GM18861 (cell line): ENCODE data around the gene BRD4.

Source experiments
- ATAC-seq: cut with Tn5 transposase; IDR thresholded peaks from one replicate; pipeline ENCODE4 v1.9.1; 2021; ENCODE audit not compliant: unreplicated experiment

Gene BRD4

DNA sequence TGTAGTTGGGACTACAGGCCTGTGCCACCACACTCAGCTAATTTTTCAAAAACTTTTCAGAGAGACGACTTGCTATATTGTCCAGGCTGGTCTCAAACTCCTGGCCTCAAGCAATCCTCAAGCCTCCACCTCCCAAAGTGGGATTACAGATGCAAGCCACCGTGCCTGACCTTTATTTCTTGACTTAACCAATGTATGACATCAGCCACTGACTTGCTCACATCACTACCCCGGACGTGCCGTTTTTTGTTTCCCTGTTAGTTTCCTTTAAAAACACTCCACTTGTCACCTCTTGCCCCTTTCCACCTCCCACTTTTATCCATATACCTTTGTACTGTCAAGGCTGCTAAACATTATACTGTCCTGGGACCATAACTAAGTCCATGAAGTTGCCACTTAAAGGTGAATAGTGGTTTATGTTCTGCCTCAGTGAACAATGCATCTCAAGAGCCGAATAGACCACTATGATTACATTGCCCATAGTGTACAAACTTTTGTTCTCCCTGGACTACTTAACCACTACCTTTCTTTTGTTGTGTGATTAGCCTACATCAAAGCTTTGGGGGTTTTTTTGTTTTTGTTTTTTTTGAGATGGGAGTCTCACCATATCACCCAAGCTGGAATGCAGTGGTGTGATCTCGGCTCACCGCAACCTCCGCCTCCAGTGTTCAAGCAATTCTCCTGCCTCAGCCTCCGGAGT lies 97.8 kb downstream of the BRD4 start:
- no peak for ATAC-seq

DNA sequence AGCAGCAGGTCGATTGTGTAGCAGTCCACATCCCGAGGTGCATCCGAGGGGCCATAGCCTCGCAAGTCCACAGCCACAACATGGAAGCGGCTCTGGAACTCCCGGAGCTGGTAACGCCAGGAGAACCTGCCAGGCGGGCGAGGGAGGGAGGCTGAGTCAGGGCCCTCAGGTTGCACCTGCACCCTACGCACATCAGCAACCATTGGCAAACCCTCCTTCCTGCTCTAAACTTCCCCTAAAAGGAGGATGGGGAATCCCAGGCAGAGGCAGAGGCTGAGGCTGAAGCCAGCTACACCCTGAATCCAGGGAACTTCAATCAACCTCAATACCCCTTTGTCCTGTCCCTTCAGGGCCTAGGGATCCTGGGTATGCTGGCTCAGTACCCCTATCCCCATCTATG lies 101.1 kb downstream of the BRD4 start:
- no peak for ATAC-seq

DNA sequence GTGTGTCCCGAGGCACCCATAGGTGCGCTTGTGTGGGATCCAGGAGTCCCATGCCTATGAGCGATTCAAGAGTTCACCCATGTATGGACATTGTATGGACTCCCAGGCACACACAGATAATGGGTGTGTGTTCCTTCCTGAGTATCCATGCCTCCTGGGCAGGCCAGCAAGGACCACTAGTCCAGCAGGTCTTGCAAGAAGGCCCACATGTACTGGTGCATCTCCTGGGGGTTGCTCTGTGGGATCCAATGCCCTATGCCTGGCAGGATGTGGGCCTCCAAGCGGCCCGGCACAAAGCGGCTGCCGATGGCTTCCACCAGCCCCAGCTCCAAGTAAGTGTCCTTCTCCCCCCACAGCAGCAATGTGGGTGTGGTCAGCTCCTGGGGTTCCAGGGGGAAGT lies 105.1 kb downstream of the BRD4 start:
- ATAC-seq: no peak

DNA sequence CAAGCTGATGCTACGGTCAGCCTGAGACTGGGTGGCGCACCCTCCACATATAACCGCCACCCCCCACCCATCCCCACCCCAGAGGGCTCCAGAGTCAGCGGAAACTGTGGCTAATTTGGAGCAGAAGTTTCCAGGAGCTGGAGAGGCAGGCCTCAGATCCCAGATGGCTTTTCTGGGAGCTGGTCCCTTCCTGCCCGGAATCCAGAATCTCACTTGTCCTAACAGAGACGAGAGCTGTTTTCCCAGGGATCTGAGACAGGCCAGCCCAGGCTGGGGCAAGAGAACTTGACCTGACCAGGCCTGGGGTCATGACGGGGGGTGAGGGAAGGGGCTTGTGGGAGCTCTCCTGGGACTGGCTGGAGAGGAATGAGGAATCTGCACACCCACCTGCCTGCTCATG lies 106.6 kb downstream of the BRD4 start:
- ATAC-seq: no peak

DNA sequence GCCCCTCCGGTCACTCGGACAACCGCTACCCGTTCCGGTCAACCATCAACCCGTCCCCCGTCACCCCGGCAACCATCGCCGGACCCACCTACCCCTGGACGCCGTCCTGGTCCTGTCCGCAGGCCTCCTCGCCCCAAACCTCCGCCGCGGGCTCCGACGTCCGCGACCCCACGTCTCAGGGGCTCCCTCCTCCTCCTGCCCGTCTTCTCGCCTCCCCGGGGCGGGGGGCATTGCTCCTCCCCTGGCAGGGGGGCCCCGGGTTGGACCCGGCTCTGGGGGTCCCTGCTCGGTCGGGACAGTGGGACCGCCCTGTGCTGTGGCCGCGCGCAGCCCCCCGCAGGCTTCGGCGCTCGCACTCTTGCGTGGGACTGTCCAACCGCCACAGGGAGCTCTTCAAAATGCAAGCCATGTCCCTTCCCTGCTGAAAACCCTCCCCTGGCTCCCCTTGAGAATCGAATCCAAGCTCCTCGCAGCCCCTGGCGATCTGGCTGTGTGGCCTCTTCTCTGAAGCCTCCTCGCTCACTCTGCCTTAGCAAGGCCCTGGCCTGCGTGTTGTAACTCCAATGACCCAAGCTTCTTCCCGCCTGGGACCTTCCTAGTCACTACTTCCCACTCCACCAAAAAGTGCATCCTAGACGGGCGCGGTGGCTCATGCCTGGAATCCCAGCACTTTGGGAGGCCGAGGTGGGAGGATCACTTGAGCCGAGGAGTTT lies 108.5 kb downstream of the BRD4 start:
- ATAC-seq: no peak

DNA sequence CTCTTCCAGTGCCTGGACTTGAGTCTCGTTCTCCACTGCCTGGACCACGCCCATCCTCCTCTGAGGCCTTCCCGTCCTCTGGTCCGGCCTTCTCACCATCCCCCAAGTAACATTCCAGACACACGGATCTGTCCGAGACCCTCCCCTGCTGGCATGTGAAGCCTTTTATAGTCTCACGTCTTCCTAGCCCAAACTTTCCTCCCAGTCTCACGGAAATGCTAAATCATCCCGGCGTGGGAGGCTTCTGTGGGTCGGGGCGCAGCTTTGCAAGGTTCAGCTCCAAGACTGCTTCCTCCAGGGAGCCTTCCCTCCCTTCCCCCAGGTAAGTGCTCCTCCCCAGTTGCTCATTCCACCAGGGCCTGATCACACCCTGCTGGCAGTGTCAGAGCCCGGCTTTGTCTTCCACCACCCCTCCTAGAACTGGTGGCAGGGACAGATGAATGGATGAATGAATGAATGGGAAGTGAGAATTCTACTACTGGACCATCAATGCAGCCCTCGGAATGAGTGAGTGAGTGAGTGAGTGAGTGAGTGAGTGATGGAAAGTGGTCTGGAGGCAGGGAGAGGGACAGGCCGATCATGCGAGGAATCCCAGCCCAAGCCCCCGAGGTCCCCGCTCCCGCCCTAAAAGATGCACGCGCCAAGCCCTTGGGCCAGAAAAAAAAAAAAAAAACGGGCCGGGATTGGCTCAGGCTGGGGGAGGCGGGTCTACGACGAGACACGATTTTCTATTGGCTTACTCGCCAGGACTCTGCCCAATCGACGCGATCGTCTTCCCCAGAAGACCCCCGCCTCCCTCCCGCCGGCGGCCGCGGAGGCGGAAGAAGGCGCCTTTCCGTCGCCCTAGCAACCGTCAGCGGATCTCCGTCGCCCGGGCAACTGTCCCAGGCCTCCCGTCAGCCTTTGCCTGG lies 109.3 kb downstream of the BRD4 start:
- peak; percentile 85 for ATAC-seq

DNA sequence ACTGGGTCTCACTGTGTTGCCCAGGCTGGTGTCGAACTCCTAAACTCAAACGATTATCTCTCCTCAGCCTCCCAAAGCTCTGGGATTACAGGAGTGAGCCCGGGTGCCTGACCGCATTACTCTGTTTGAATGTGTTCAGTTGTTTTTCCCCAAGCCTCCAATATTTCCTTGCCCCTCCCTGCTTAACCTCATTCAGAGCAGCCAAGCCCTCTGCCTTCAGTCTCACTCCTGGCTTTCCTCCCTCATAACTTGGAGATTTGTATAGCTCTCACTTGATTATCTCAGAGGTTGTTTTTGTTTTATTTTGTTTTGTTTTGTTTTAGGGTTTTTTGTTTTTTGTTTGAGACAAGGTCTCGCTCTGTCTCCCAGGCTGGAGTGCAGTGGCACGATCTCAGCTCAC lies 111.5 kb downstream of the BRD4 start:
- ATAC-seq: no peak

DNA sequence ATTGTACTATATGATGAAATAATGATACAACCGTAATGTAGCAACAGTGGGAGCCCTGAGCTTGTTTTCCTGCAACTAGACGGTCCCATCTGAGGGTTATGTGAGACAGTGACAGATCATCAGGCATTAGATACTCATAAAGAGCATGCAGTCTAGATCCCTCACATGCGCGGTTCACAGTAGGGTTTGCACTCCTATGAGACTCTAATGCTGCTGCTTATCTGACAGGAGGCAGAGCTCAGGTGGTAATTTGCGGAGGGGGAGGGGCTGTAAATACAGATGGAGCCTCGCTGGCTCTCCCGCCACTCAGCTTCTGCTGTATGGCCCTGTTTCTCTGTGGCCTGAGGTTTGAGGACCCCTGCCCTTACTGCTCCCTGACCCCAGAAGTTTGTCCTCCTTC lies 113.8 kb downstream of the BRD4 start:
- no peak for ATAC-seq

DNA sequence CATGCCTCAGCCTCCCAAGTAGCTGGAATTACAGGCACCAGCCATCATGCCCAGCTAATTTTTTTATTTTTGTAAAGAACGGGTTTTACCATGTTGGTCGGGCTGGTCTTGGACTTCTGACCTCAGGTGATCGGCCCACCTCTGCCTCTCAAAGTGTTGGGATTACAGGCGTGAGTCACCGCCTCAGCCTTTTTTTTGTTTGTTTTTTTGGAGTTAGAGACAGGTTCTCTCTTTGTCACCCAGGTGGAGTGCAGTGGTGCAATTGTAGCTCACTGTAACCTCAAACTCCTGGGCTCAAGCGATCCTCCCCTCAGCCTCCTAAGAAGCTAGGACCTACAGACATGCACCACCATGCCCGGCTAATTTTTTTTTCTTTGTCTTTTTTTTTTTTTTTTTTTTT lies 116.0 kb downstream of the BRD4 start:
- ATAC-seq: no peak

DNA sequence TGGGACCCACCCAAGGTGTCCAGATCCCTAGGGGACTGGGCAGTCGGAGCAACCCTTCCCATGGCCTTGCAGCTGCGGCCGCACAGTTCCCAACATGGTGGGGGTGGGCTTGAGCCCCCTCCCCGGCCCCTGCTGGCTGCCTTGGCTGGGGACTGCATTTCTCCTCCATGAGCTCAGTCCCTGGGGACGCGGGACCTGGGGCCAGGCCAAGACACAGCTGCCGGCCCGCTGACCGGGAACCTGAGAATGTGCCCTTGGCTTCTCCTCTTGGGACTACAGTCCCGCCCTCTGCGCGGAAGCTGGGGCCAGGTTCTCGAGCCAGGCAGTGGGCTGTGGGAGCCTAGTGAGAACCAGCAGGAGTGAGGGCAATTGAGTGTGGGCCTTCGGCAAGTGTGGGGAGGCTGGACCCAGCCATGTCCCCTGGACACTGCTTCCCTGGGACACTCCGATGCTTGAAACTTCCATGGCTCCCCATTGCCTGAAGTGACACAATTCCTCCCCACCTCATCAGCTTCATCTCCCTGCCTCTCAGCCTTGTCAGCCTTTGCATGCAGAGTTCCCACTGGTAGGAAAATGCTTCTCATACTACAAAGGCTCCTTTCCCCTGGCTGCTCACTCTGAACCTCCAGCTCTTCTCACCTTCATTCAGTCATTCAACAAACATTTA lies 118.5 kb downstream of the BRD4 start:
- no peak for ATAC-seq

DNA sequence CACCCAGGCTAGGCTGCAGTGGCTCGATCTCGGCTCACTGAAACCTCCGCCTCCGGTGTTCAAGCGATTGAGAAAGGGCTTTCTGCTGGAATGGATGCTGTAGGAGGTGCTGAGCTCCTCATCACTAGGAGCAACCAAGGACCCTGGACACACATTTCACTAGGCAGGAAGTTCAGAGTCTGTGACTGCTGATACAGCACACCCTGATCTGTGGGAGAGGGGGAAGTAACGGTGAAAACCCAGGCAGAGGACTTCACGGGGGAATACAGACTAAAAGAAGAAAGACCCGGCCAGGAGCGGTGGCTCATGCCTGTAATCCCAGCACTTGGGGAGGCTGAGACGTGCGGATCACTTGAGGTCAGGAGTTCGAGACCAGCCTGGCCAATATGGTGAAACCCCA lies 119.6 kb downstream of the BRD4 start:
- ATAC-seq: no peak

DNA sequence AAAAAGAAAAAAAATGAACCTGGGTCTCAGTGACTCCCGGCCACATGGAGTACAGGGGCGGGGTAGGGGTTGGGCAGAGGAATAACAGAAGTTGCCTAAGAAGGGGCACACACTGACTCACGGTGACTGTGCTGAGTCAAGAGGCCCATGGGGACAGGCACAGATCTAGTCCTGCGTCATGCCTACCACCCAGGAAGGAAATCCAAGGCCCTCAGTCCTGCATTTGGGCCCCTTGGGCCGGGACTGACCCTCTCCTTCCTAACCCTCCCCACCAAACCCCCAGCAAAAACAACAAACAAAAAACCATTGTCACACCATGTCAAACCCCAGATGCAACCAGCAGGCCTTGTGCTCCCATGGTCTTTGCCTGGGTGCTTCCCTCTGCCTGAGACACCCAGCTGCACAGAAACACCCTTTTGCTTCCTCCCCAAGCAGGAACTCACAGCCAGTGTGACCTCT lies 122.0 kb downstream of the BRD4 start:
- no peak for ATAC-seq

DNA sequence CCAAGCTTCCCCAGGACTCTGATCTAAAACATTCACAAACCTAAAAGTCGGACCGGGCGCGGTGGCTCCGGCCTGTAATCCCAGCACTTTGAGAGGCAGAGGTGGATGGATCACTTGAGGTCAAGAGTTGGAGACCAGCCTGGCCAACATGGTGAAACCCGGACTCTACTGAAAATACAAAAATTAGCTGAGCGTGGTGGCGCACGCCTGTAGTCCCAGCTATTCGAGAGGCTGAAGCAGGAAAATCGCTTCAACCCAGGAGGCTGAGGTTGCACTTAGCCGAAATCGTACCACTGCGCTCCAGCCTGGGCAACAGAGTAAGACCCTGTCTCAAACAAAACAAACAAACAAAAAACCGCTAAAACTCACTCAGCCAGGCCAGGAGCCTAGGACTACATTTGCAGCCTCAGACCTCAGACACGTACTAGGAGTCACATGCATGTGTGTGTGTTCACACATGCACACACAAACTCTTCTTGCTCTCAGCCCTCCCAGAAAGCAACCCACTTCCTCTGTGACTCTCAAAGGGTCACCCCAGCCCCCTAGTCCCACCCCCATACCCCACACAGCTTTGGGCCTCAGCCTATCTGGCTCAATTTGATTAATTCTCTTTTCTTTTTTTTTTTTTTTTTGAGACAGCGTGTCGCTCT lies 130.8 kb downstream of the BRD4 start:
- no peak for ATAC-seq

DNA sequence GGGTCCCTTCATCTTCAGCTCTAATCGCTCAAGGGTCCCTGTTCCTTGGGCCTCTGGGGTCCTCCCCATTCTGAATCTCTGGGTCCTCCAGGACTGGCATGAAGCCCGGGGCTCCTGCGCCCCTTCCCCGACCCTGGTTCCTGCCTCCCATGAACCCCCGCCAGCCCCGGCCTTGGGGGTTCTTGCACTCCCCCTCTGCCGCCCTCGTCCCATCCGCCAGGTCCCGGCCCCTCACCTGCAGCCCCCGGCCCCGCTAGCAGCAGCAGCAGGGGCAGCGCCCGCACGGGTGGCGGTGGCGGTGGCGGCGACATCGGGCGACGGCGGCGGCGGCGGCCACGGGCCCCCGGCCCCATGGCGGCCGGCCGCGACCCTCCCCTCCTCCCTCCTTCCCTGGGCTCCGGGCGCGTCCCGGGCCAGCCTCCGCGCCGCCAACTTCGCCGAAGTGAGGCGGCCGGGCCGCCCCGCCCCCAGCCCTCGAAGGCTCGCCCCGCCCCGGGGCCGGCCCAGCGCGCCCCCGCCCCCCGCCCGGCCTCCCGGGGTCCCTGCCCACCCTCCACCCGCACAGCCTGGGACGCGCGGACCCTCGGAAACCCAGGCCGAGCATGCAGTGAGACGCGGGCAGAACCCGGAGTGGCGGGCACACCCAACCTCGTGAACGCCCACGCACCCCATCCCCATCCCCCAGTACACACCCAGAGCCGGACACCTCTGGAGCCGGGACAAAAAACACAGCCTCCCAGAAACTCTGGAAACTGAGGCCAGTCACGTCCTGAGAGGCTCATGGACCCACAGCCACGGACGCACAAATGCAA lies 131.6 kb downstream of the BRD4 start, which contains the start of gene NOTCH3:
Gene NOTCH3, minus strand, starts transcription at position 443 of the 812 bp plus-strand sequence. Its CDS starts 90 bp downstream, at position 353.
- no peak for ATAC-seq

DNA sequence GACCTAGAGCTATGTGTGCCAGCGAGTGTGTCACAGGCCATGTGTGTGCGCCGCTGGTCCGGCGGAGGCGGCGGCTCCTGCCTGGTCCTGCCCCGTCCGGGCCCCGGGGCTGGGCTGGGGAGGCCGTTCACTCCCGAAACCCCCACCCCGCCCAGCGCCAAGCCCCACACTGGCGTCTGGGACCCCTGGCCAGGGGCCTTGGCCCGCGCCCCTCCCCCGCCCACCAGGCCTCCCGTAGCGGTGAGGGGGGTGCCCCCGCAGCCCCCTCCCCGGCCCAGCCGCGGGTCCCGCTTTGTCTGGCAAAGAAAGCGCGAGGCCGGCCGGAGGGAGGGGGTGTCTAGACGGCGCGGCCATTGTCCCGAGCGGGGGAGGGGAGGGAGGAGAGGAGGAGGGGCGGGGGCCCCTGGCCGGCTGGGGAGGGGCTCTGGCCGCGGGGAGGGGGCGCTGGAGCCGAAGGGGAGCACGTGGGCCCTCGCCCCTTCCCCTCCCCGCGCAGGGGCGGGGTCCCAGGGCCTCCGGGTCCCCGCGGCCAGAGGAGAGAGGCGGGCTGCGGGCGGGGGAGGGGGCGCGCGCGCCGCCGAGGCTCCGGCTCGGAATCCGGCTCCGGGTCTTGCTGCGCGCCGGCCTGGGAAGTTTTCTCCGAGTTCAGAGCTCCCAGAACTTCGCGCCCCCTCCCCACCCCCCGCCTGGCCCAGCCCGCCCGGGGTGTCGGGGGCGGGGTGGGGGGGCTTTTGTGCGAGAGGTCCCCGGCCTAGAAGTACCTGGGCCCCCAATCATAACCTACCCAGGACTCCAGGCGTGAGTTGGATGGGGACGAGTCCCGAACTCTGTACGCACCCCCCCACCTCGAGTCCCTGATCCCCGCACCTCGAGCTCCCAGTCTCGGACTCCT lies 132.4 kb downstream of the BRD4 start:
- ATAC-seq: no peak

DNA sequence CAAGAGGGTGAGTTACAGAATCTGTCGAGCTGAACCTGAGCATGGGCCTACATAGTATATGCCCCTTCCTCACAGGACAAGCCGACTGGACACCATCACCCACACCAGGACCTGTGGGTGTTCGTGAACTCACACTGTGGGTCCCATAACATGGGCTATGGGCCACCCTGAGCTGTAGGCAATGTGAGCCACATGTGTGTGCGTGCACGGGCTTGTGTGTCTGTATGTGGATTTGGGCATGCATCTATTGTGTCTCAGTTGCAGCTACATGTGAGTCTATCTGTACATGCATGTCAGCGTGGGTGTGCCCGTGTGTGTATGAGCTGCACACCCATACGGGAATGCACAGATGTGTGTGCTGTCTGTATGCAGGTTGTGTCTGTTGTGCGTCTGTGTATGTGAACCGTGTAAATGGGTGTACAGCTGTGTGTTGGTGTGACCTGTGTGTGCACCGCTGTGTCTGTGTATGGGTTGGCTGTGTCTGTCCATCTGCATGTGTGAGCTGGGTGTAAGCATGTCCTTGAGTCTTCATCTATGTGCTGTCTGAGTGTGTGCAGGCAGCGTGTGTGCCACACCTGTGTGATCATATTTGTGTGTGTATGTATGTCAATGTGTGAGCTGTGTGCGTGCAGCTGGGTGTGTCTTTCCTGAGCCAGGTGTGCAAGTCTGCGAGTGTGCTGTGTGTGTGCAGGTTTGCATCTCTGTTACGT lies 133.2 kb downstream of the BRD4 start:
- ATAC-seq: no peak

DNA sequence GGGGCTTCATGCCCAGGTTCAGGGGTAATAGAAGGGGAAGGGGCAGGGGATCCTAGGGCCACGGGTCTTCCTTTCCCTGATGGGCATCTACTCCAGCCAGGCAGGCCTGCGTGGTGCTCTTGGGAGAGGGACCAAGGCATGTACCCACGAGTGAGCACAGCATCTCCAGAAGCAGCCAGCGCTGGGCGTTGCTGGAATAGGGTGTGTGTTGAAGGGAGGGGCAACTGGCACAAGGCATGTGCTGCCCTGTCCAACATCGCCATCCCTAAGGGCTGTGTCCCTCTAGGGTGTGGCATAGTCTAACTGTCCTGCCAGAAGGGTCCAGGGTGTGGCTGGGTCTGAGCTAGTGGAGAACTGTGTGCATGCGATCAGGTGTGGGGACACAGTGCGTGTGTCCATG lies 134.4 kb downstream of the BRD4 start:
- no peak for ATAC-seq
